Ureter (tissue), 1 donor: Measurements from ENCODE around the gene CTSA. TPM values are rescaled to one million over a fixed set of nuclear protein-coding genes. Genes with fewer than 3 reads are reported as not detected.
"Not testable (repeated sequence)": the region's sequence is repeated elsewhere in the genome, so short reads cannot be mapped to it uniquely, and the experiment has no call there.

Experiments
- DNase-seq: peaks from one replicate; pipeline ENCODE4 v3.0.0-alpha.2; 2020; ENCODE audit warnings: low spot score
- total RNA-seq: library from RNA; stranded (reverse); gene quantifications from one replicate; pipeline ENCODE4 v1.2.4, GENCODE V29; 2023
- donor health status: DM: yes; HTN: yes; CAD: no.

Gene CTSA
- total RNA-seq, 1 donor from 2014 or later: 98.0 TPM

GRCh38 chr20:45917790-45918141, 26.6 kb downstream of the CTSA start:
- no peak for DNase-seq

GRCh38 chr20:45918182-45918737, 27.1 kb downstream of the CTSA start:
- no peak for DNase-seq

- no peak for DNase-seq
Observed at GRCh38 chr20:45918779-45919537, 27.8 kb downstream of the CTSA start.

- DNase-seq: peak; percentile 65
Observed at GRCh38 chr20:45919542-45920399, 28.6 kb downstream of the CTSA start.

- DNase-seq: no peak
Observed at GRCh38 chr20:45920462-45921336, 29.6 kb downstream of the CTSA start.

- no peak for DNase-seq
Observed at GRCh38 chr20:45921337-45922189, 30.4 kb downstream of the CTSA start.

- no peak for DNase-seq
Observed at GRCh38 chr20:45924391-45925261, 33.5 kb downstream of the CTSA start.

GRCh38 chr20:45925821-45926506, 34.8 kb downstream of the CTSA start:
- no peak for DNase-seq

- DNase-seq: no peak
Observed at GRCh38 chr20:45926731-45927070, 35.6 kb downstream of the CTSA start.

- DNase-seq: no peak
Observed at GRCh38 chr20:45927071-45927878, 36.1 kb downstream of the CTSA start.

GRCh38 chr20:45931680-45932079, 40.5 kb downstream of the CTSA start:
- DNase-seq: not testable (repeated sequence)

- DNase-seq: peak; percentile 79
Observed at GRCh38 chr20:45933266-45934045, 42.3 kb downstream of the CTSA start.

GRCh38 chr20:45934046-45934585, 43.0 kb downstream of the CTSA start:
- DNase-seq: no peak

- peak; percentile 98 for DNase-seq
Observed at GRCh38 chr20:45934586-45935415, 43.7 kb downstream of the CTSA start, which contains the start of gene PCIF1. Gene PCIF1 (plus strand): TSS chr20:45934683. CDS start chr20:45939000, 4,317 bp downstream.

GRCh38 chr20:45935416-45936046, 44.4 kb downstream of the CTSA start:
- DNase-seq: no peak

- DNase-seq: no peak
Observed at GRCh38 chr20:45937765-45938164, 46.6 kb downstream of the CTSA start.
